A549 (cell line): Measurements from ENCODE around the gene SPSB3. TPM values are rescaled to one million over a fixed set of nuclear protein-coding genes. Genes with fewer than 3 reads are reported as not detected.

ENCODE experiments used
- ATAC-seq, 2 experiments: fragments of 200-7000 bp in 1 of 2; fragments of >200 bp in 1 of 2; cut with Nextera tagmentation in 1 of 2; cut with Tn5 transposase in 1 of 2; 3 replicates each; pipeline versions ENCODE4 v1.8.0 to v1.9.1; 2018 to 2020; ENCODE audit warnings: mild to moderate bottlenecking in 1 of 2, moderate library complexity in 1 of 2
- CTCF ChIA-PET: fragments of 300-600 bp; sonication (Branson Sonifier 250); formaldehyde crosslinking; extraction: SDS; loops from one replicate; lab custom pipeline; 2021; ENCODE audit warnings: antibody characterized with exemption, inconsistent platforms; lab: Yijun Ruan, JAX
- POLR2A ChIA-PET: fragments of 350-600 bp; formaldehyde crosslinking; extraction: SDS; loops from one replicate; lab custom pipeline; 2021; ENCODE audit warnings: antibody characterized with exemption, inconsistent platforms; lab: Yijun Ruan, JAX
- DNase-seq, 2 experiments: peaks; one replicate each; pipeline versions ENCODE4 v3.0.0 to v3.0.0-alpha.2; 2011 to 2016; ENCODE audit warnings: low read depth in 1 of 2, low spot score in 1 of 2
- FAIRE-seq: peaks from 2 replicates; lab custom pipeline; 2011; peaks lifted over from hg19 to GRCh38; lab: Jason Lieb, UNC
- H3K27ac ChIP-seq, 2 experiments: fragments of >200 bp; sonication (Bioruptor Twin); formaldehyde crosslinking; 3 replicates each; pipeline ENCODE4 v1.5.1; 2016 to 2017
- H3K4me1 ChIP-seq: fragments of >200 bp; sonication (Bioruptor Twin); formaldehyde crosslinking; 3 replicates; pipeline ENCODE4 v1.6.1; 2016
- H3K4me2 ChIP-seq: fragments of >200 bp; sonication (Bioruptor Twin); formaldehyde crosslinking; 3 replicates; pipeline ENCODE4 v1.6.1; 2016
- H3K4me3 ChIP-seq: fragments of >200 bp; sonication (Bioruptor Twin); formaldehyde crosslinking; 3 replicates; pipeline ENCODE4 v1.5.1; 2016
- H3K9me3 ChIP-seq: fragments of >200 bp; sonication (Bioruptor Twin); formaldehyde crosslinking; 3 replicates; pipeline ENCODE4 v1.6.1; 2016
- CEBPB ChIP-seq, 2 experiments: fragments of >200 bp in 1 of 2; sonication (Bioruptor Twin) in 1 of 2; formaldehyde crosslinking in 1 of 2; IDR thresholded peaks; 2 replicates each; pipeline ENCODE4 v1.6.1; 2012 to 2016
- EHF ChIP-seq: fragments of 250-450 bp; sonication (Bioruptor Pico); IDR thresholded peaks from 2 replicates; pipeline ENCODE4 v1.5.0; 2020; ENCODE audit warnings: mild to moderate bottlenecking
- EHMT2 ChIP-seq: fragments of 200-600 bp; sonication (generic); IDR thresholded peaks from 2 replicates; pipeline ENCODE4 v1.6.1; 2016; ENCODE audit warnings: antibody characterized with exemption, low read depth, mild to moderate bottlenecking, moderate library complexity
- FOSB ChIP-seq: fragments of 250-450 bp; sonication (Bioruptor Pico); IDR thresholded peaks from 2 replicates; pipeline ENCODE4 v1.5.0; 2020; ENCODE audit warnings: mild to moderate bottlenecking, moderate library complexity
- HDAC2 ChIP-seq: fragments of 200-600 bp; sonication (generic); IDR thresholded peaks from 2 replicates; pipeline ENCODE4 v1.6.1; 2016
- HOXA7 ChIP-seq: fragments of 250-450 bp; sonication (Bioruptor Pico); IDR thresholded peaks from 2 replicates; pipeline ENCODE4 v1.5.0; 2020; ENCODE audit warnings: mild to moderate bottlenecking, moderate library complexity
- HOXB13 ChIP-seq: fragments of 250-450 bp; sonication (Bioruptor Pico); IDR thresholded peaks from 2 replicates; pipeline ENCODE4 v1.5.0; 2020; ENCODE audit warnings: low read depth, mild to moderate bottlenecking, moderate library complexity
- KDM1A ChIP-seq: fragments of 200-600 bp; sonication (generic); IDR thresholded peaks from 2 replicates; pipeline ENCODE4 v1.6.1; 2016; ENCODE audit warnings: low read depth, mild to moderate bottlenecking
- KDM5A ChIP-seq: fragments of 200-600 bp; sonication (generic); IDR thresholded peaks from 2 replicates; pipeline ENCODE4 v1.6.1; 2016; ENCODE audit warnings: antibody characterized with exemption, mild to moderate bottlenecking
- MAX ChIP-seq: IDR thresholded peaks from 2 replicates; pipeline ENCODE4 v1.6.1; 2012
- MAZ ChIP-seq: fragments of 150-350 bp; IDR thresholded peaks from 2 replicates; pipeline ENCODE4 v1.6.1; 2014; ENCODE audit warnings: antibody characterized with exemption, low read depth, low read length, borderline replicate concordance
- NPAS2 ChIP-seq: fragments of 250-450 bp; sonication (Bioruptor Pico); IDR thresholded peaks from 2 replicates; pipeline ENCODE4 v1.8.0; 2022; ENCODE audit warnings: mild to moderate bottlenecking, moderate library complexity, borderline replicate concordance
- PBX3 ChIP-seq: IDR thresholded peaks from 2 replicates; pipeline ENCODE4 v1.6.1; 2012
- POLR2A ChIP-seq: IDR thresholded peaks from 2 replicates; pipeline ENCODE4 v1.6.1; 2012; ENCODE audit warnings: mild to moderate bottlenecking, low read length
- RFX5 ChIP-seq: fragments of 450-650 bp; IDR thresholded peaks from 2 replicates; pipeline ENCODE4 v1.7.1; 2014; ENCODE audit warnings: antibody characterized with exemption, mild to moderate bottlenecking, moderate library complexity
- RNF2 ChIP-seq: fragments of 200-600 bp; sonication (generic); IDR thresholded peaks from 2 replicates; pipeline ENCODE4 v1.6.1; 2016; ENCODE audit warnings: low read depth, mild to moderate bottlenecking, antibody characterized with exemption, moderate library complexity, borderline replicate concordance
- SMC3 ChIP-seq: fragments of >200 bp; sonication (Bioruptor Twin); formaldehyde crosslinking; IDR thresholded peaks from 3 replicates; pipeline ENCODE4 v1.6.1; 2018; ENCODE audit warnings: inconsistent platforms
- SREBF2 ChIP-seq: fragments of 450-650 bp; IDR thresholded peaks from 2 replicates; pipeline ENCODE4 v1.6.1; 2014; ENCODE audit warnings: mild to moderate bottlenecking, moderate library complexity
- TFCP2L1 ChIP-seq: fragments of 250-450 bp; sonication (Bioruptor Pico); IDR thresholded peaks from 2 replicates; pipeline ENCODE4 v1.5.0; 2021; ENCODE audit warnings: mild to moderate bottlenecking
- ZNF302 ChIP-seq: fragments of 250-450 bp; sonication (Bioruptor Pico); IDR thresholded peaks from 2 replicates; pipeline ENCODE4 v1.9.0; 2021; ENCODE audit warnings: inconsistent platforms, mild to moderate bottlenecking, moderate library complexity
- WGBS: methylation state at CpG from one replicate; pipeline ENCODE4 v1.1.6; 2017; ENCODE audit errors: missing lambda C conversion rate; 5-methylcytosine and 5-hydroxymethylcytosine counted together
- polyA plus RNA-seq, 4 experiments: library from polyadenylated mRNA; depleted of rRNA in 3 of 4; stranded (reverse); fragments of >200 nt; fragmentation: RNase III in 1 of 4; extraction: RNeasy Plus Mini Kit Qiagen cat#74134 plus additional on column Dnase treatment in 1 of 4; gene quantifications; 2 replicates in 3 of 4; 3 replicates in 1 of 4; pipeline ENCODE4 v1.2.3, GENCODE V29; 2011 to 2017
- TF ChIP-seq, protein P1 (sequence below): fragments of >200 bp; sonication (Bioruptor Twin); formaldehyde crosslinking; IDR thresholded peaks from 2 replicates; pipeline ENCODE4 v1.6.1; 2016
- TF ChIP-seq, protein P2 (sequence below): fragments of 250-450 bp; sonication (Bioruptor Pico); IDR thresholded peaks from 2 replicates; pipeline ENCODE4 v1.5.0; 2020; ENCODE audit warnings: low read depth, mild to moderate bottlenecking, moderate library complexity
- TF ChIP-seq, protein P3 (sequence below): fragments of 150-350 bp; IDR thresholded peaks from 2 replicates; pipeline ENCODE4 v1.6.1; 2014; ENCODE audit warnings: low read depth, mild to moderate bottlenecking, low read length

The SPSB3 gene
- polyA plus RNA-seq, 2 of the 4 experiments (the other 2 are of a cell fraction), result 9.2 to 14.6 TPM

- Histone ChIP-seq H3K27ac (no peak overlapping the region), H3K9me3 (no peaks in the 10 kb centered on the region), H3K4me2 (no peak overlapping the region), H3K4me3 (no peak overlapping the region), H3K4me1 (peaks cover 6% of the 10 kb centered on the region)
- no peak for FAIRE-seq
- no peak for ATAC-seq
- CTCF ChIA-PET, result interaction anchor here (1.6 kb wide), 1 partner anchor 9 kb away, joined by 5 read pairs; no protein-coding TSS in a partner anchor
- POLR2A ChIA-PET, result no interaction called here
- DNase-seq, result no peak
- WGBS, result 91% methylated on average over 22 of the region's 24 CpGs
- TF ChIP-seq EHF (CRISPR knock-in tag), result no peak
These were observed 39.7 kb upstream of the SPSB3 start for GRCh38 chr16:1821861-1822611.

GRCh38 chr16:1820946-1821290 is 38.5 kb upstream of the SPSB3 start:
- no peak for DNase-seq
- ChIA-PET POLR2A (no interaction called here), CTCF (interaction anchor here (1.2 kb wide), 1 partner anchor 8 kb away, joined by 3 read pairs; no protein-coding TSS in a partner anchor)
- Histone ChIP-seq H3K4me3 (no peak overlapping the region), H3K4me1 (peaks cover 6% of the 10 kb centered on the region), H3K9me3 (no peaks in the 10 kb centered on the region), H3K27ac (no peak overlapping the region)
- no peak for FAIRE-seq
- TF ChIP-seq CEBPB (IDR thresholded peaks at IDR 0.05) (no peak), PBX3 (no peak), RNF2 (no peak), MAZ (no peak), MAX (no peak), KDM1A (no peak)
- TF ChIP-seq, protein P1, sequence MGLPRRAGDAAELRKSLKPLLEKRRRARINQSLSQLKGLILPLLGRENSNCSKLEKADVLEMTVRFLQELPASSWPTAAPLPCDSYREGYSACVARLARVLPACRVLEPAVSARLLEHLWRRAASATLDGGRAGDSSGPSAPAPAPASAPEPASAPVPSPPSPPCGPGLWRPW, result no peak
- TF ChIP-seq, protein P2, sequence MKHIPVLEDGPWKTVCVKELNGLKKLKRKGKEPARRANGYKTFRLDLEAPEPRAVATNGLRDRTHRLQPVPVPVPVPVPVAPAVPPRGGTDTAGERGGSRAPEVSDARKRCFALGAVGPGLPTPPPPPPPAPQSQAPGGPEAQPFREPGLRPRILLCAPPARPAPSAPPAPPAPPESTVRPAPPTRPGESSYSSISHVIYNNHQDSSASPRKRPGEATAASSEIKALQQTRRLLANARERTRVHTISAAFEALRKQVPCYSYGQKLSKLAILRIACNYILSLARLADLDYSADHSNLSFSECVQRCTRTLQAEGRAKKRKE (CRISPR knock-in tag), result no peak
- TF ChIP-seq, all 56 proteins: peak for 0
- no peak overlapping the region for H3K4me2 ChIP-seq
- WGBS, result 93% methylated on average over 10 of the region's 12 CpGs
- ATAC-seq, result no peak

- CTCF ChIA-PET, result interaction anchor here (1.2 kb wide), 1 partner anchor 8 kb away, joined by 3 read pairs; no protein-coding TSS in a partner anchor
- Histone ChIP-seq H3K4me2 (no peak overlapping the region), H3K4me1 (peaks cover 2% of the 10 kb centered on the region; the same call in 1 of the 3 replicates), H3K27ac (no peak overlapping the region), H3K9me3 (no peaks in the 10 kb centered on the region), H3K4me3 (no peak overlapping the region)
- ATAC-seq (no peak), DNase-seq (no peak), FAIRE-seq (no peak)
- TF ChIP-seq MAX, result no peak
- no peak for TF ChIP-seq NPAS2 (CRISPR knock-in tag)
- no peak for TF ChIP-seq SMC3
- 95% methylated on average over 10 of the region's 25 CpGs for WGBS
- POLR2A ChIA-PET, result no interaction called here
These were observed 38.0 kb upstream of the SPSB3 start for GRCh38 chr16:1820096-1820945.

DNA sequence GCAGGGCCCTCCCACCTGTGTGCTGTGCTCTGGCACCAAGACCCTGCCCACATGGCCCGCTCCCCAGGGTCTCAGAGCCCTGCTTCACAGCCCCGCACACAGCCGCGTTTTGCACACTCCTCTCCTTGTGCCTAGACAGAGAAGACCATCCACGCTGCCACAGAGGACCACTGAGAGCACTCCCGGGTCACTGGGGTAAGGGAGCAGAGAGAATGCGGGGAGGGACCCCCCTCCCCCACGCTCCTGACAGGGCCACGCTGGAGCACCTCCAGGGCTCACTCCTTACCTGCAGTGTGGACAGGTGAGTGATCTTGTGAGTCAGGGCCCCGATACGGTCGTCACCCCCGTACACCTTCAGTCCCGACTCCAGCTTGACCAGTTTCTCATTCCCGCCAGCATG is 37.2 kb upstream of the SPSB3 start:
- CTCF ChIA-PET, result no interaction called here
- FAIRE-seq (no peak), DNase-seq (no peak), ATAC-seq (no peak)
- no peak overlapping the region for H3K4me2 ChIP-seq
- no peaks in the 10 kb centered on the region for H3K4me1 ChIP-seq
- H3K9me3 ChIP-seq, result no peaks in the 10 kb centered on the region
- POLR2A ChIA-PET, result no interaction called here
- H3K4me3 ChIP-seq, result no peak overlapping the region
- H3K27ac ChIP-seq, result no peak overlapping the region
- no peak for TF ChIP-seq POLR2A
- TF ChIP-seq, protein P3, sequence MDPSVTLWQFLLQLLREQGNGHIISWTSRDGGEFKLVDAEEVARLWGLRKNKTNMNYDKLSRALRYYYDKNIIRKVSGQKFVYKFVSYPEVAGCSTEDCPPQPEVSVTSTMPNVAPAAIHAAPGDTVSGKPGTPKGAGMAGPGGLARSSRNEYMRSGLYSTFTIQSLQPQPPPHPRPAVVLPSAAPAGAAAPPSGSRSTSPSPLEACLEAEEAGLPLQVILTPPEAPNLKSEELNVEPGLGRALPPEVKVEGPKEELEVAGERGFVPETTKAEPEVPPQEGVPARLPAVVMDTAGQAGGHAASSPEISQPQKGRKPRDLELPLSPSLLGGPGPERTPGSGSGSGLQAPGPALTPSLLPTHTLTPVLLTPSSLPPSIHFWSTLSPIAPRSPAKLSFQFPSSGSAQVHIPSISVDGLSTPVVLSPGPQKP, result no peak
- TF ChIP-seq ZNF302, result no peak
- no peak for TF ChIP-seq CEBPB (IDR thresholded peaks at IDR 0.05)
- TF ChIP-seq HDAC2, result no peak
- TF ChIP-seq HOXA7 (CRISPR knock-in tag), result no peak
- no peak for TF ChIP-seq RNF2
- TF ChIP-seq HOXB13 (CRISPR knock-in tag), result no peak
- TF ChIP-seq KDM5A, result no peak
- TF ChIP-seq, protein P1, result no peak
- no peak for TF ChIP-seq EHMT2
- TF ChIP-seq TFCP2L1 (CRISPR knock-in tag), result no peak
- TF ChIP-seq FOSB, result no peak
- no peak for TF ChIP-seq SREBF2
- TF ChIP-seq RFX5, result no peak
- 93% methylated on average over 15 of the region's 15 CpGs for WGBS
